ENCODE data around the gene MEOX1.

DNA sequence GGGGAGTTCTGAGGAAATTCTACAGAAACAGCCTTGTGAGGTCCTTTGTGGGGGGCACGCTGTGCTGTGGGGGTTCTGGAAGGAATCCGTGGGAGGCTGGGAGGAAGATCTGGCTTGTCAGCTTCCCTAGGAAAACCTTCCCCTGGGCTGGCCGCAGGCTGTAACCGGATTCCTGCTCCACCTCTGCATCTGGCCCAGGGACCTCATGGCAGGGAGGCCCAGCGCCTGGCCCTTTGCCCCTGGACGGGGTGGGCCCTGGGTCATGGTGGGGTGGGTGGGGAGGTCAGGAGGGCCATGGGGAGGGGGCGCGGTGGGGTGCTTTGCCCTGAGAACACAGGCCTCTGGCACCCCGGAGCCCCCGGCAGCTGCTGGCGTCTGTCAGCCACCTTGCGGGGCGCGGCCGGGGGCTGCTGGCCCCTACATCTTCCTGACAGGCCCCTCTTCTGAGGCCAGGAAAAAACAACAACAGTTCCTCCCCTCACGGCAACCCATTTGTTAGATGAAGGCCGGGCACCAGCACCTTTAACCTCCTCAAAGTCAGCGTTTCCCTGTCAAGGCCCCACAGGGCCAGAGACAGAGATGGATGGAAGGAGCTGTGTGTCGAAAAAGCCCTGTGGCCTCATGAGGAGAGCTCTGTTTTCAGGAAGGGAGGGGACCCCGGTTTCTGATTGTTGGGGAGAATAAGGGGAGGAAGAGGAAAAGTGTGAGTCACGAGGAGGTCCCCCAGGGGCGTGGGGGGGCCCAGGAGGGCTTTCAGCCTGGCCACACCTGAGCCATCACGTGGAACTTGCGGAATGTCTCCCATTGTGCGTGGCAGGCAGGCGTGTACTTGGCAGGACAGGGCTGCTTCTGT, 3.6 kb upstream of the MEOX1 start:
- TF ChIP-seq, protein P1, sequence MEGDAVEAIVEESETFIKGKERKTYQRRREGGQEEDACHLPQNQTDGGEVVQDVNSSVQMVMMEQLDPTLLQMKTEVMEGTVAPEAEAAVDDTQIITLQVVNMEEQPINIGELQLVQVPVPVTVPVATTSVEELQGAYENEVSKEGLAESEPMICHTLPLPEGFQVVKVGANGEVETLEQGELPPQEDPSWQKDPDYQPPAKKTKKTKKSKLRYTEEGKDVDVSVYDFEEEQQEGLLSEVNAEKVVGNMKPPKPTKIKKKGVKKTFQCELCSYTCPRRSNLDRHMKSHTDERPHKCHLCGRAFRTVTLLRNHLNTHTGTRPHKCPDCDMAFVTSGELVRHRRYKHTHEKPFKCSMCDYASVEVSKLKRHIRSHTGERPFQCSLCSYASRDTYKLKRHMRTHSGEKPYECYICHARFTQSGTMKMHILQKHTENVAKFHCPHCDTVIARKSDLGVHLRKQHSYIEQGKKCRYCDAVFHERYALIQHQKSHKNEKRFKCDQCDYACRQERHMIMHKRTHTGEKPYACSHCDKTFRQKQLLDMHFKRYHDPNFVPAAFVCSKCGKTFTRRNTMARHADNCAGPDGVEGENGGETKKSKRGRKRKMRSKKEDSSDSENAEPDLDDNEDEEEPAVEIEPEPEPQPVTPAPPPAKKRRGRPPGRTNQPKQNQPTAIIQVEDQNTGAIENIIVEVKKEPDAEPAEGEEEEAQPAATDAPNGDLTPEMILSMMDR (IDR thresholded peaks at IDR 0.05), result no peak
- TF ChIP-seq EP300 (IDR thresholded peaks at IDR 0.05) (no peak), POLR2A (IDR thresholded peaks at IDR 0.05; ENCODE audit: low read depth) (no peak)
